Measurements from ENCODE around the gene OR2J2. TPM values are rescaled to one million over a fixed set of nuclear protein-coding genes. Genes with fewer than 3 reads are reported as not detected.
"Not testable (repeated sequence)": the region's sequence is repeated elsewhere in the genome, so short reads cannot be mapped to it uniquely, and the experiment has no call there.

OR2J2 gene
- total and polyA plus RNA-seq, 2 donors (not counting 1 experiment from before 2014, with no cell fraction given): not detected

GRCh38 chr6:29211488-29211887 is 40.8 kb downstream of the OR2J2 start:
- Histone ChIP-seq H3K27me3 (replicated peaks in 1 of 4; ENCODE audit: control extremely low read depth in 1 of 4, control insufficient read depth in 3 of 4, insufficient read depth in 4 of 4, low read length in 3 of 4) (peaks cover 0 to 3% (median 0%) of the 10 kb centered on the region in 4 experiments), H3K27ac (ENCODE audit: low read length in 2 of 2) (no peak overlapping the region), H3K9ac (ENCODE audit: low read length) (no peak overlapping the region), H4K20me1 (ENCODE audit: control insufficient read depth, insufficient read depth, low read length, poor library complexity, severe bottlenecking) (no peaks in the 10 kb centered on the region), H3K36me3 (replicated peaks in 1 of 2; ENCODE audit: control extremely low read depth in 1 of 2, control insufficient read depth in 1 of 2, extremely low read depth in 1 of 2, insufficient read depth in 2 of 2, low read length in 1 of 2) (no peaks in the 10 kb centered on the region), H3K9me3 (ENCODE audit: control extremely low read depth in 1 of 3, control insufficient read depth in 2 of 3, insufficient read depth in 1 of 3, low read length in 2 of 3) (no peaks in the 10 kb centered on the region), H3K4me1 (ENCODE audit: control insufficient read depth in 2 of 2, insufficient read depth in 2 of 2, low read length in 2 of 2) (no peaks in the 10 kb centered on the region), H2AFZ (ENCODE audit: insufficient read depth, low read depth, low read length, poor library complexity, severe bottlenecking) (no peak overlapping the region), H3K4me2 (replicated peaks; ENCODE audit: low read depth, low read length, poor library complexity, severe bottlenecking) (no peak overlapping the region), H3K4me3 (ENCODE audit: control extremely low read depth in 1 of 5, extremely low read depth in 1 of 5, insufficient read depth in 1 of 5, low read depth in 2 of 5, low read length in 4 of 5) (no peak overlapping the region), H3K79me2 (ENCODE audit: control insufficient read depth, insufficient read depth, low read length) (no peaks in the 10 kb centered on the region)
- intact Hi-C loops (cut with micrococcal nuclease): no loop called here
- Mint-ChIP-seq H3K4me3 (no peak overlapping the region), H3K4me1 (no peaks in the 10 kb centered on the region), H3K27ac (no peak overlapping the region), H3K27me3 (peaks cover 21% of the 10 kb centered on the region), H3K9me3 (ENCODE audit: insufficient read depth) (no peaks in the 10 kb centered on the region)
- ChIA-PET POLR2A (no interaction called here), CTCF (no interaction called here)
- TF ChIP-seq EZH2 (IDR thresholded peaks at IDR 0.05; ENCODE audit: borderline replicate concordance, insufficient read depth, low read depth, low read length, poor library complexity, severe bottlenecking) (no peak), CTCF (IDR thresholded peaks at IDR 0.05) (no peak)
- WGBS (ENCODE audit: insufficient coverage): 83% methylated on average over 1 of the region's 2 CpGs
- no peak for ATAC-seq (ENCODE audit: low read depth)
- no peak for DNase-seq

- no peak overlapping the region for H2AFZ ChIP-seq (ENCODE audit: insufficient read depth, low read depth, low read length, poor library complexity, severe bottlenecking)
- DNase-seq (no peak), ATAC-seq (ENCODE audit: low read depth) (no peak)
- no peak overlapping the region for H3K4me2 ChIP-seq (replicated peaks; ENCODE audit: low read depth, low read length, poor library complexity, severe bottlenecking)
- Mint-ChIP-seq H3K4me1 (no peaks in the 10 kb centered on the region), H3K9me3 (ENCODE audit: insufficient read depth) (no peaks in the 10 kb centered on the region), H3K4me3 (no peak overlapping the region), H3K27ac (no peak overlapping the region), H3K27me3 (peaks cover 17% of the 10 kb centered on the region)
- no peaks in the 10 kb centered on the region for H3K4me1 ChIP-seq (ENCODE audit: control insufficient read depth in 2 of 2, insufficient read depth in 2 of 2, low read length in 2 of 2)
- peaks cover 0 to 7% (median 0%) of the 10 kb centered on the region in 4 experiments for H3K27me3 ChIP-seq (replicated peaks in 1 of 4; ENCODE audit: control extremely low read depth in 1 of 4, control insufficient read depth in 3 of 4, insufficient read depth in 4 of 4, low read length in 3 of 4)
- ChIA-PET CTCF (no interaction called here), POLR2A (no interaction called here)
- no peak overlapping the region for H3K4me3 ChIP-seq (ENCODE audit: control extremely low read depth in 1 of 5, extremely low read depth in 1 of 5, insufficient read depth in 1 of 5, low read depth in 2 of 5, low read length in 4 of 5)
- H3K27ac ChIP-seq (ENCODE audit: low read length in 2 of 2): no peak overlapping the region
- intact Hi-C loops (cut with micrococcal nuclease): no loop called here
- peaks cover 0 to 2% (median 0%) of the 10 kb centered on the region in 3 donors for H3K9me3 ChIP-seq (ENCODE audit: control extremely low read depth in 1 of 3, control insufficient read depth in 2 of 3, insufficient read depth in 1 of 3, low read length in 2 of 3)
- TF ChIP-seq EZH2 (IDR thresholded peaks at IDR 0.05; ENCODE audit: borderline replicate concordance, insufficient read depth, low read depth, low read length, poor library complexity, severe bottlenecking) (no peak), CTCF (IDR thresholded peaks at IDR 0.05) (no peak)
- no peaks in the 10 kb centered on the region for H3K79me2 ChIP-seq (ENCODE audit: control insufficient read depth, insufficient read depth, low read length)
- no peak overlapping the region for H3K9ac ChIP-seq (ENCODE audit: low read length)
- no peaks in the 10 kb centered on the region for H4K20me1 ChIP-seq (ENCODE audit: control insufficient read depth, insufficient read depth, low read length, poor library complexity, severe bottlenecking)
- H3K36me3 ChIP-seq (replicated peaks in 1 of 2; ENCODE audit: control extremely low read depth in 1 of 2, control insufficient read depth in 1 of 2, extremely low read depth in 1 of 2, insufficient read depth in 2 of 2, low read length in 1 of 2): no peaks in the 10 kb centered on the region
These were observed 45.8 kb downstream of the OR2J2 start for GRCh38 chr6:29216528-29216927.

GRCh38 chr6:29217242-29217641 is 46.5 kb downstream of the OR2J2 start:
- H3K9me3 ChIP-seq (ENCODE audit: control extremely low read depth in 1 of 3, control insufficient read depth in 2 of 3, insufficient read depth in 1 of 3, low read length in 2 of 3); H3K4me3 Mint-ChIP-seq; H4K20me1 ChIP-seq (ENCODE audit: control insufficient read depth, insufficient read depth, low read length, poor library complexity, severe bottlenecking); H3K27ac ChIP-seq (ENCODE audit: low read length in 2 of 2); POLR2A ChIA-PET; H2AFZ ChIP-seq (ENCODE audit: insufficient read depth, low read depth, low read length, poor library complexity, severe bottlenecking); ATAC-seq (ENCODE audit: low read depth); H3K9ac ChIP-seq (ENCODE audit: low read length); intact Hi-C loops (cut with micrococcal nuclease); H3K4me1 Mint-ChIP-seq; H3K4me1 ChIP-seq (ENCODE audit: control insufficient read depth in 2 of 2, insufficient read depth in 2 of 2, low read length in 2 of 2); H3K27me3 ChIP-seq (replicated peaks in 1 of 4; ENCODE audit: control extremely low read depth in 1 of 4, control insufficient read depth in 3 of 4, insufficient read depth in 4 of 4, low read length in 3 of 4); H3K36me3 ChIP-seq (replicated peaks in 1 of 2; ENCODE audit: control extremely low read depth in 1 of 2, control insufficient read depth in 1 of 2, extremely low read depth in 1 of 2, insufficient read depth in 2 of 2, low read length in 1 of 2); H3K27ac Mint-ChIP-seq; H3K9me3 Mint-ChIP-seq (ENCODE audit: insufficient read depth); CTCF ChIA-PET; DNase-seq; H3K79me2 ChIP-seq (ENCODE audit: control insufficient read depth, insufficient read depth, low read length); H3K4me3 ChIP-seq (ENCODE audit: control extremely low read depth in 1 of 5, extremely low read depth in 1 of 5, insufficient read depth in 1 of 5, low read depth in 2 of 5, low read length in 4 of 5); H3K4me2 ChIP-seq (replicated peaks; ENCODE audit: low read depth, low read length, poor library complexity, severe bottlenecking): not testable (repeated sequence)
- WGBS (ENCODE audit: insufficient coverage): 65% methylated on average over 2 of the region's 2 CpGs
- peaks cover 20% of the 10 kb centered on the region for H3K27me3 Mint-ChIP-seq
